WI38 (cell line): Measurements from ENCODE around the gene TTBK1.

ENCODE experiments used
- H3K4me3 ChIP-seq: 2 replicates; pipeline ENCODE4 v1.5.1; 2011; ENCODE audit warnings: low read depth, mild to moderate bottlenecking, control low read depth, low read length
- TF ChIP-seq, protein P1 (sequence below): IDR thresholded peaks from 2 replicates; pipeline ENCODE4 v1.5.1; 2012; ENCODE audit warnings: low read depth, mild to moderate bottlenecking, control low read depth, low read length

TTBK1 gene

GRCh38 chr6:43216200-43216599, 27.1 kb upstream of the TTBK1 start:
- no peak overlapping the region for H3K4me3 ChIP-seq
- TF ChIP-seq, protein P1, sequence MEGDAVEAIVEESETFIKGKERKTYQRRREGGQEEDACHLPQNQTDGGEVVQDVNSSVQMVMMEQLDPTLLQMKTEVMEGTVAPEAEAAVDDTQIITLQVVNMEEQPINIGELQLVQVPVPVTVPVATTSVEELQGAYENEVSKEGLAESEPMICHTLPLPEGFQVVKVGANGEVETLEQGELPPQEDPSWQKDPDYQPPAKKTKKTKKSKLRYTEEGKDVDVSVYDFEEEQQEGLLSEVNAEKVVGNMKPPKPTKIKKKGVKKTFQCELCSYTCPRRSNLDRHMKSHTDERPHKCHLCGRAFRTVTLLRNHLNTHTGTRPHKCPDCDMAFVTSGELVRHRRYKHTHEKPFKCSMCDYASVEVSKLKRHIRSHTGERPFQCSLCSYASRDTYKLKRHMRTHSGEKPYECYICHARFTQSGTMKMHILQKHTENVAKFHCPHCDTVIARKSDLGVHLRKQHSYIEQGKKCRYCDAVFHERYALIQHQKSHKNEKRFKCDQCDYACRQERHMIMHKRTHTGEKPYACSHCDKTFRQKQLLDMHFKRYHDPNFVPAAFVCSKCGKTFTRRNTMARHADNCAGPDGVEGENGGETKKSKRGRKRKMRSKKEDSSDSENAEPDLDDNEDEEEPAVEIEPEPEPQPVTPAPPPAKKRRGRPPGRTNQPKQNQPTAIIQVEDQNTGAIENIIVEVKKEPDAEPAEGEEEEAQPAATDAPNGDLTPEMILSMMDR, result no peak

DNA sequence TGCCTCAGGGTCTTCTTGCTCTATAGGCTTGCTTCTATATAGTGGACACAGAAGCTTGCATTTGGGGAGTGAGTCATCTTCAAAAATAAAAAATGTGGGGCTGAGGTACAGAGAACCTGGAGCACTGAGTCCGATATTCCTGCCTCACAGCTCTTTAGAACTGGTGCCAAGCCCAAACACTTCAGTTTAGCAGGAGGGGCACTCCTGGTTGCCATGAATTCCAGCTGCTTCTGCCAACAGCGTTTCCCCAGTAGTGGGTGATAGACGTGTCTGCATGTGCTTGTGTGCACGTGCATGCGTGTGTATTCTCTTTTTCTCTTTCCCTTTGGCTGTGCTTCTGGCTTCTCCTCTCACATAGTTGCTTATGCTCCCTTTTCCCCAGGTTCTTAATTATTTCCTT, 25.9 kb upstream of the TTBK1 start:
- H3K4me3 ChIP-seq, result no peak overlapping the region
- TF ChIP-seq, protein P1, result no peak

GRCh38 chr6:43219119-43219518, 24.2 kb upstream of the TTBK1 start:
- TF ChIP-seq, protein P1, result no peak
- no peak overlapping the region for H3K4me3 ChIP-seq

DNA sequence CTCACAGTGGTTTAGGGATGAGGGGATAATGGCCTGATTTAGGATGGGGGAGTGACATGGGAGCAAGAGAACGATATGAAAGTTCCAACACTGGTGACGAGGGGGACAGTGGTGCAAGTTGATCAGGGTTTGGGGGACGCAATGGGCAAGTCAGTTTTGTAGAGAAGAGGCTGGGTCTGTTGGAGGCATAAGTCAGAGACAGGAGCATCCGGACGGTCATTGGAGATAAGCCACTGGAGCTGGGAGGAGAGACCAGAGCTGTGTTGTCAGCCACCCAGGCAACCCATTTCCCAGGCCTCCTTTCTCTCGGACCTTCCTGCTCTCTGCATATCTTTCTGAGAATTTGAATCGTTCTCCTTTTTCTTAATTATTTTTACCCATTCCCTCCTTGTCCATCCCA, 23.5 kb upstream of the TTBK1 start:
- no peak overlapping the region for H3K4me3 ChIP-seq
- TF ChIP-seq, protein P1, result no peak

- TF ChIP-seq, protein P1, result no peak
- H3K4me3 ChIP-seq, result no peak overlapping the region
Measured at GRCh38 chr6:43220439-43220951, 22.8 kb upstream of the TTBK1 start.

GRCh38 chr6:43221046-43221972, 22.0 kb upstream of the TTBK1 start:
- no peak overlapping the region for H3K4me3 ChIP-seq
- TF ChIP-seq, protein P1, result no peak

GRCh38 chr6:43222418-43223059, 20.7 kb upstream of the TTBK1 start:
- TF ChIP-seq, protein P1, result no peak
- no peak overlapping the region for H3K4me3 ChIP-seq
